Urothelium cell line (cell line): Measurements from ENCODE around the gene LANCL2.
"Not testable (repeated sequence)": the region's sequence is repeated elsewhere in the genome, so short reads cannot be mapped to it uniquely, and the experiment has no call there.

Source experiments
- DNase-seq: peaks from one replicate; pipeline ENCODE4 v3.0.0; 2011; ENCODE audit warnings: low spot score, mixed read lengths
- FAIRE-seq: peaks from 2 replicates; lab custom pipeline; 2011; peaks lifted over from hg19 to GRCh38; lab: Jason Lieb, UNC

LANCL2 gene, protein sequence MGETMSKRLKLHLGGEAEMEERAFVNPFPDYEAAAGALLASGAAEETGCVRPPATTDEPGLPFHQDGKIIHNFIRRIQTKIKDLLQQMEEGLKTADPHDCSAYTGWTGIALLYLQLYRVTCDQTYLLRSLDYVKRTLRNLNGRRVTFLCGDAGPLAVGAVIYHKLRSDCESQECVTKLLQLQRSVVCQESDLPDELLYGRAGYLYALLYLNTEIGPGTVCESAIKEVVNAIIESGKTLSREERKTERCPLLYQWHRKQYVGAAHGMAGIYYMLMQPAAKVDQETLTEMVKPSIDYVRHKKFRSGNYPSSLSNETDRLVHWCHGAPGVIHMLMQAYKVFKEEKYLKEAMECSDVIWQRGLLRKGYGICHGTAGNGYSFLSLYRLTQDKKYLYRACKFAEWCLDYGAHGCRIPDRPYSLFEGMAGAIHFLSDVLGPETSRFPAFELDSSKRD

DNA sequence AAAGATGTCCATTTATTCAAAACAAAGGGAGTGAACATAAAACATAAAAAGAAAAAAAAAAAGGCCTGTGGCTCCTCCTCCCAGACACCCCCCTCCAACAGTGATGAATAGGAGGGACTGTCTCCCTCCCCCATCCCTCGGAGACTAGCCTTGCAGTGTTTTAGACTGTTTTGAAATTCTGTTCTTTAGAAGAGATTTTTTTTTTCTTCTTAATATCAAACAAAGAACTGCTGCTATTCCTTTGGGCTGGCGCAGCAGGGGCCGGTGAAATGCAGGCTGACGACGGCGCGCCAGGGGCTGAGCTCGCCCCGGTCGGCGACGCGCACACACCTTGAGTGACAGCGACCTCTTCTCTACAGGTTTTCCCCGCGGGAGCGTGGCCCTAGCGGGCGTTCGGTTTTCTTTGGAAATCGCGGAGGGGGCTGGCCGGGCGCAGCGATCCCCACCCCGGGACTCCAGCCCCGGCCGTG lies at the start of gene LANCL2:
Gene LANCL2, plus strand, starts transcription at position 133 of the 470 bp plus-strand sequence. CDS start 689 bp downstream, outside the sequence.
- FAIRE-seq: no peak
- peak; percentile 47 for DNase-seq

- peak; percentile 77 for FAIRE-seq
These were observed 39.8 kb upstream of the LANCL2 start for GRCh38 chr7:55325371-55325792.

DNA sequence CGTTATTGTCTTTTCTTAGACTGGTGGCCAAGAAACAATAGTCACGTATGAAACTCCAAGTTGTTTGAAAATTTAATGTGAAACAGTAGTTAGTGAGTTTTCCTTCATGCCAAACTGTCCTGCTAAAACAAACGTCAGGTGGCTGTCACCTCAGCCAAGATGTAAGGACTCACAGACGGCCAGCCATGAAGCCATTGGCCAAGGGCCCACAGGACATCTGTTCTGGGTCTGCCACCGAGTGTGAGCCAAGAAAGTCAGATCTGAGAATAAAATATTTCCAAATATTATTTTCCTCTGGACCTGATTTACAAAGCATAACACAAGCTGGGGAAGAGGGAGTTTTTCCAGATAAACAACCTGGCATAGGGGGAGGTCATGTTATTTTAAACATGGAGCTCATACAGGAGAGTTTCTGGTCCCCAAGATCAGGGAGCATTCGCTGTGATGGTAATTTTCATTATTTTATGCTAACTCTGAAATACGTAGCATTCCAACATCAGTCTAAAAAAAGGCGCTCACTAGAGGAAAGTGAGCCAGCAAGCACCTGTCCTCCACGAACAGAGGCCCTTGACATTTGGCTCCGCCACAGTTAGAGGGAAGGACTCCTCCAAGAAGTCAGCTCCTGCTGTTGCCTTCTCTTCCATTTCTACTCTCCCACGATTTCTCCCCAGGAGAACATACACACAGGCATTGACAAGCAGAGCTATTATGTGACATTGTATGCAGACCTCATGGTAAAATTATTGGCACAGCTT lies 38.9 kb upstream of the LANCL2 start:
- no peak for FAIRE-seq

More at GRCh38 chr7:55325371-55325792, 39.8 kb upstream of the LANCL2 start:
- DNase-seq: peak; percentile 40

GRCh38 chr7:55326945-55327626 lies 38.1 kb upstream of the LANCL2 start:
- FAIRE-seq (no peak), DNase-seq (no peak)

More for the DNA sequence above, 38.9 kb upstream of the LANCL2 start:
- no peak for DNase-seq

DNA sequence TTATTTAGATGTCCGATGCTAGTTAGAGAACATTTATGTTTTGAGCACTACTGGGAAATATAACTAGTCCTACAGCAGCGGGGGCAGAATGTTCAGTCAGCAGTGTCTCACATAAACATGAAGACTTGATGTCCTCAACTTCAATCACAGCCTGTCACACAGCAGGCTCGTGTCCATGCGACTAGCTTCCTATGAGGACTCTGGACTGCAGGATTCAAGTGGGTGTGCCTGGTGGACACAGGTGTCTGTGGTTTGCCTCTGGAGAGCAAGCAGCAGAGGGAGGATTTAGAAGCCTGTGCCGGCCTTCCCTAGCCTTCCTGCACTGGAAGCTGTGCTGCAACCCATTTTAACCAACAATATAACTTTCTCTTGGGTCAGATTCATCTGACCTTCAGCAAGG lies 30.0 kb upstream of the LANCL2 start:
- FAIRE-seq: no peak
- no peak for DNase-seq

- DNase-seq: no peak
- no peak for FAIRE-seq
These were observed 29.4 kb upstream of the LANCL2 start for GRCh38 chr7:55335786-55336185.

- DNase-seq (no peak), FAIRE-seq (no peak)
These were observed 28.6 kb upstream of the LANCL2 start for GRCh38 chr7:55336540-55336939.

DNA sequence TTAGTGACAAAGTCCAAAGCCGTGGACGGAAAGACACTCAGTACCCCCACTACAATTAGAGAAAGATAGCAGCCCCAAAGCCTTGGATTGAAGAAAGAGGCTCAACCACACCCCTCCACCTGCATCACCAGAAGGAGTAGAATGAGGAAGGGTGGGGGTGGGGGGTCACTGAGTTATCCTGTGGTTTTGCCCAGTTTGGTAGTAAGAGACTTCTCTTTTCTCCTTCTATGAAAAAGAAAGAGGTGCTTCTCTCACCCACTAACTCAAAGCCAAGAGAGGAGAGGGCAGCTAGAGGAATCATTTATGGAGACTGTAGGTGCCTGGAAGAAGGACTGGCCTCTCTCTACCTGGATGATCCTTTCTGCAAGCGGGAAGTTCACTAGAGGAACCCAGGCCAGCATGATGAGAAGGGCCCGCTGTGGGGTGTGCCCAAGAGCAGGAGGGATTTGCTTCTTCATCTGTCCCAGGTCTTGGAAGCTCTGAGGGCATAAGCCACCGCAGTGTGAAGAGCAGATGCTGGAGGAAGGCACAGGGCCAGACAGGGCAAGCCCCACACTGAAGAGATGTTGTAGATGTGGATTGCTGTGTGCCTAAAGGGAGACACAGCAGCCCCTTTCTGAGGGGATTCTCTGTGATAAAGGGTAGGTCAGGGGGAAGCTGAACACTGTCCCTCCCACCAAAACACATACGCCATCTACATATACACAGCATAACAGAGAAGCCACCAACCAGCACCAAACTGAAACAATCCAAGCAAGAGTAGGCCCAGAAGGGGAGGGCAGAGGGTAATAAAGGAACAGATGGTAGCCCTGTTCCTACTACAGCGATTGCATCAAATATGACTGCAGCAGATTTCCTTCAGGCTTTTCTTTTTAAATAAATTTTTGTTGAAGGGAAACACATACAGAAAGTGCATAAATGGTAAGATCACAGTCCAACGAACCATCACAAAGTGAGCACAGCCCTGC lies 25.8 kb upstream of the LANCL2 start:
- DNase-seq (no peak), FAIRE-seq (no peak)

GRCh38 chr7:55342216-55342871 lies 22.8 kb upstream of the LANCL2 start:
- DNase-seq (no peak), FAIRE-seq (no peak)

DNA sequence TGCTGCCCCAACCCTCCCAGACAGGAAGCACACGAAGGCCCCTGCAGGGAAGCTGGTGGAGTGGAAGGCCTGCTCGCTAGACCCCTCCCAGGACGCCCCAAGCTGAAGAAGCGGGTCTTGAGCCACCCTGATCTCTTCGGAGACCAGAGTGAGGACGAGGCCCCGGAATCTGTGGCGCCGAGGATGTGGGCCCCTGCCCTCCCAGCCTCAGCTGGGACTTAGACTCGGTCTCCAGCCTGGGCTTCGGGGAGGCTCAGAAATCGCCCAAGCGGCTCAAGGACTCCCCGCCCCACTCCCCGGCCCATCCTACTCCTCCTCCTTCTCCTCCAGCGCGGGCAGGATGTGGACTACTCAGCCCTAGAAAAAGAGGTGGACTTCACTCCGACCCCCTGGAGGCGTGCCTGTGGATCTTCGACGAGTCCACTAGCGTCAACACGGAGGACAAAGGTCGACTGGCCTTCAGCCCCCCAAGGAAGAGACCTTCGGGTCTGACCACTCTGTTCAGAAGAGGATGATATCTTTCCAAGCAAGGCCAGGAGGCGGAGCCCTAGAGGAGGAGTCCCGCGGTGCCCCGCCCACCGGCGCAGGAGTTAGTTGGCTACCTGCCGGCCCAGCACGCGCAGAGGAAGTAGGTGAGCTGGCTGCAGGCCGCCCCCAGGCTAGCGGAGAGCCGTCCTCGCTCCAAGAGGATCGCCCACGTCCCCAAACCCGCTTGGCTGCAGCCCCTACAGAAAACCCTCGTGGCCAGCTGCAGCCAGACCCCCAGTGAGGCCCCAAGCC lies 21.9 kb upstream of the LANCL2 start:
- DNase-seq: no peak
- no peak for FAIRE-seq

DNA sequence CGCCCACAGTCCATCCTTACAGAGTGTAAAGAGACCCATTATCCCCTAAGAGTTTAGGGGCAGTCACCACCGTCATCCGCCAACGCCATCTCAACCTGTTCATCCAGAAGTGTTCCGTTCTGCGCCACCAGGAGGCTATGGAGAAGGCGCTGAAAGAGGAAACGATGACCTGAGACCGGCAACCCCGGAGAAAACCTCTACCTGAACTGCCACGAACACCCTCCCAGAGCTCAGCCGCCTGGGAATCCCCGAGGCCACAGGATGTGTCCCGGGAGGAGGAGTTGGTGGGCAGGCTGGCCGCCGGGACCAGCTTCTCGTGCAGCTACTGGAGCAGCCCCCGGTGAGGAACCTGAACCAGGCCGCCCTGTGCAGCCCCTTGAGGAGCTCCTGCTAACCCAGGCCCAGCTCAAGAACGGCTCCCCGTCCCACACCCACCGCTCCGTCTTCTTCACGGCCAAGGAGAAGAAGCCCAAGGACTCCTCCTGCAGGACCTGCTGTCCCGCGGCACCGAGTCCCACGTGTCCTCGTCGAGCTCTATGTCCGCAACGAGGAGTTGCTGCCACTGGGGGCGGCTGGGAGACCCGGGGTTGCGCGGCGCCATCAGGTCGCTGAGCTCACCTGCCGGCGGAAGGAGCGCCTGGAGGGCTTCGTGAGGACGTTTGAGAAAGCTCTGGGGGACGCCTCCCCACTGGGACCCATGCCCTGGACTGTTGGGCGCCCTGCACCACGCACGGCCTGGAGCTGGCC lies 21.1 kb upstream of the LANCL2 start:
- DNase-seq (no peak), FAIRE-seq (no peak)

- no peak for FAIRE-seq
- no peak for DNase-seq
These were observed 20.3 kb upstream of the LANCL2 start for GRCh38 chr7:55344840-55345239.

GRCh38 chr7:55345292-55345691 lies 19.8 kb upstream of the LANCL2 start:
- no peak for FAIRE-seq
- no peak for DNase-seq

GRCh38 chr7:55348502-55348901 lies 16.6 kb upstream of the LANCL2 start:
- DNase-seq: no peak
- no peak for FAIRE-seq

- DNase-seq (no peak), FAIRE-seq (no peak)
These were observed 16.0 kb upstream of the LANCL2 start for GRCh38 chr7:55349121-55349520.

DNA sequence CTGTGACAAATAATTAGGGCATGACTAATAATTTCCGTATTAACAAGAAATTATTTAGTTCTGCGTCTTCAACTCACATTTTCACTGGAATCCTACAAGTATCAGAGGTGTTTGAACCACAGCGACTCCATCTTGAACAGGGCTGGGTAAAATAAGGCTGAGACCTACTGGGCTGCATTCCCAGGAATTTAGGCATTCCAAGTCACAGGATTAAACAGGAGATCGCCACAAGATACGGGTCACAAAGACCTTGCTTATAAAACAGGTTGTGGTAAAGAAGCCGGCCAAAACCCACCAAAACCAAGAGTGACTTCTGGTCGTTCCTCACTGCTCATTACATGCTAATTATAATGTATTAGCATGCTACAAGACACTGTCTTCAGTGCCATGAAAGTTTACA lies 14.9 kb upstream of the LANCL2 start:
- no peak for FAIRE-seq
- DNase-seq: no peak

GRCh38 chr7:55351263-55351662 lies 13.9 kb upstream of the LANCL2 start:
- FAIRE-seq (no peak), DNase-seq (no peak)

DNA sequence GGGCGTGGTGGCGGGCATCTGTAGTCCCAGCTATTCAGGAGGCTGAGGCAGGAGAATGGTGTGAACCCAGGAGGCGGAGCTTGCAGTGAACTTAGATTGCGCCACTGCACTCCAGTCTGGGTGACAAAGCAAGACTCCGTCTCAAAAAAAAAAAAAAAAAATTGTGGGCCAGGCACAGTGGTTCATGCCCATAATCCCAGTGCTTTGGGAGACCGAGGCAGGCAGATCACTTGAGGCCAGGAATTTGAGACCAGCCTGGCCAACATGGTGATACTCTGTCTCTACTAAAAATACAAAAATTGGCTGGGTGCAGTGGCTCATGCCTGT lies 12.2 kb upstream of the LANCL2 start:
- not testable (repeated sequence) for FAIRE-seq, DNase-seq
